ENCODE data around the gene MGA.

The MGA gene

GRCh38 chr15:41819455-41820050 lies 159.3 kb downstream of the MGA start:
- DNase-seq (ENCODE audit: insufficient read length, low spot score), result no peak
- no peak for TF ChIP-seq CTCF (IDR thresholded peaks at IDR 0.05; ENCODE audit: insufficient read depth, missing control alignments)
- no peak for FAIRE-seq

GRCh38 chr15:41820791-41821423 lies 160.7 kb downstream of the MGA start:
- DNase-seq (ENCODE audit: insufficient read length, low spot score), result no peak
- no peak for TF ChIP-seq CTCF (IDR thresholded peaks at IDR 0.05; ENCODE audit: insufficient read depth, missing control alignments)
- FAIRE-seq, result no peak

GRCh38 chr15:41821831-41822230 lies 161.6 kb downstream of the MGA start:
- DNase-seq (ENCODE audit: insufficient read length, low spot score) (no peak), FAIRE-seq (no peak)
- TF ChIP-seq CTCF (IDR thresholded peaks at IDR 0.05; ENCODE audit: insufficient read depth, missing control alignments), result no peak

DNA sequence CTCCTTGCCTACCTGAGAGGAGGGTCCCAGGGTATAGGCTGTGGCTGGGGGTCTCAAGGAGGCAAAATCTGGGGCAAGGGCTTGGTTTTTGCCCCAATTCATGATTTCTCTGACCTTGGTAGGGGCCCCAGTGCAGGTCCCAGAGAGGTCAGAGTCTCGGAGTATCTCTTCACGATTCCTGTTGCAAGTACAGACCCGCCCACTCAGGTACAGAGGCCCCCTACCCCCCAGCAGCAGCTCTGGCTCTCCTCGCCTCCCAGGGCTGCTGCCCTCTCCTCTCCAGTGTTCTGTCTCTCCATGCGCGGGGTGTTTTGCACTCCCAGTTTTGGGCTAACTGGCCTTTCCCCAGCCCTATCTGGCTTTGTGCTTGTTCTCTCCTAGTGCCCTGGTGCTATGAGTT lies 162.3 kb downstream of the MGA start:
- FAIRE-seq, result no peak
- TF ChIP-seq CTCF (IDR thresholded peaks at IDR 0.05; ENCODE audit: insufficient read depth, missing control alignments), result no peak
- DNase-seq (ENCODE audit: insufficient read length, low spot score), result no peak

All from D721Med (cell line).